Activated CD4-positive, CD25-positive, alpha-beta regulatory T cell treated with anti-CD3 and anti-CD28 coated beads, Interleukin-2, amount 50 U/mL, for 72 hours (primary cell): ENCODE measurements around the gene PLEKHA7.
A peak's percentile ranks its signal among the peaks of the same experiment; 100 is the strongest.

Experiments used
- DNase-seq: peaks from one replicate; pipeline ENCODE4 v3.0.0; 2021

Gene PLEKHA7

GRCh38 chr11:16833026-16833425, 181.2 kb downstream of the PLEKHA7 start:
- no peak for DNase-seq

GRCh38 chr11:16832193-16832539, 182.0 kb downstream of the PLEKHA7 start:
- no peak for DNase-seq

GRCh38 chr11:16831316-16832192, 182.7 kb downstream of the PLEKHA7 start:
- DNase-seq: no peak

- DNase-seq: no peak
These were observed 187.1 kb downstream of the PLEKHA7 start for GRCh38 chr11:16827139-16827538.

- no peak for DNase-seq
These were observed 188.2 kb downstream of the PLEKHA7 start for GRCh38 chr11:16825968-16826367.

GRCh38 chr11:16825101-16825500, 189.1 kb downstream of the PLEKHA7 start:
- no peak for DNase-seq

- peak; percentile 34 for DNase-seq
These were observed 193.7 kb downstream of the PLEKHA7 start for GRCh38 chr11:16820324-16821092.

- DNase-seq: no peak
These were observed 195.9 kb downstream of the PLEKHA7 start for GRCh38 chr11:16818284-16818683.

GRCh38 chr11:16817351-16817750, 196.9 kb downstream of the PLEKHA7 start:
- no peak for DNase-seq

GRCh38 chr11:16816358-16817270, 197.6 kb downstream of the PLEKHA7 start:
- DNase-seq: no peak

- DNase-seq: no peak
These were observed 199.0 kb downstream of the PLEKHA7 start for GRCh38 chr11:16815047-16815767.

- no peak for DNase-seq
These were observed 199.7 kb downstream of the PLEKHA7 start for GRCh38 chr11:16814410-16815046.

GRCh38 chr11:16813126-16813525, 201.1 kb downstream of the PLEKHA7 start:
- no peak for DNase-seq

GRCh38 chr11:16812274-16812673, 201.9 kb downstream of the PLEKHA7 start:
- no peak for DNase-seq

GRCh38 chr11:16811136-16812020, 202.8 kb downstream of the PLEKHA7 start:
- no peak for DNase-seq

- DNase-seq: no peak
These were observed 204.1 kb downstream of the PLEKHA7 start for GRCh38 chr11:16809886-16810668.

- DNase-seq: no peak
These were observed 206.9 kb downstream of the PLEKHA7 start for GRCh38 chr11:16807306-16807705.

- DNase-seq: no peak
These were observed 207.4 kb downstream of the PLEKHA7 start for GRCh38 chr11:16806791-16807190.

GRCh38 chr11:16805938-16806337, 208.3 kb downstream of the PLEKHA7 start:
- no peak for DNase-seq
